Pulmonary artery endothelial cell (primary cell): Measurements from ENCODE around the gene PCCA. TPM values are rescaled to one million over a fixed set of nuclear protein-coding genes. Genes with fewer than 3 reads are reported as not detected.
"Not testable (repeated sequence)": the region's sequence is repeated elsewhere in the genome, so short reads cannot be mapped to it uniquely, and the experiment has no call there.

ENCODE experiments used
- DNase-seq: peaks from one replicate; pipeline ENCODE4 v3.0.0-alpha.2; 2011; ENCODE audit warnings: low read depth, low spot score
- total RNA-seq: library from RNA; depleted of rRNA; stranded (reverse); fragments of >200 nt; gene quantifications from 2 replicates; pipeline ENCODE4 v1.2.3, GENCODE V29; 2014

Gene PCCA
- total RNA-seq, 1 donor from 2014 or later, result 28.6 TPM

- no peak for DNase-seq
Measured at GRCh38 chr13:100356426-100356825, 267.5 kb downstream of the PCCA start.

GRCh38 chr13:100356889-100357288, 268.0 kb downstream of the PCCA start:
- DNase-seq, result no peak

GRCh38 chr13:100357764-100358163, 268.9 kb downstream of the PCCA start:
- DNase-seq, result no peak

GRCh38 chr13:100361504-100361903, 272.6 kb downstream of the PCCA start:
- DNase-seq, result no peak

- DNase-seq, result no peak
Measured at GRCh38 chr13:100362371-100362770, 273.5 kb downstream of the PCCA start.

- DNase-seq, result no peak
Measured at GRCh38 chr13:100362781-100363180, 273.9 kb downstream of the PCCA start.

GRCh38 chr13:100363285-100363711, 274.4 kb downstream of the PCCA start:
- no peak for DNase-seq

GRCh38 chr13:100363874-100364273, 275.0 kb downstream of the PCCA start:
- DNase-seq, result no peak

GRCh38 chr13:100364591-100364990, 275.7 kb downstream of the PCCA start:
- DNase-seq, result no peak

- no peak for DNase-seq
Measured at GRCh38 chr13:100365680-100366079, 276.8 kb downstream of the PCCA start.

- no peak for DNase-seq
Measured at GRCh38 chr13:100378533-100378932, 289.6 kb downstream of the PCCA start.

GRCh38 chr13:100381595-100382224, 292.8 kb downstream of the PCCA start:
- DNase-seq, result no peak

- no peak for DNase-seq
Measured at GRCh38 chr13:100382785-100383184, 293.9 kb downstream of the PCCA start.

- no peak for DNase-seq
Measured at GRCh38 chr13:100387416-100387815, 298.5 kb downstream of the PCCA start.

- DNase-seq, result not testable (repeated sequence)
Measured at GRCh38 chr13:100388150-100388549, 299.3 kb downstream of the PCCA start.

GRCh38 chr13:100388923-100389322, 300.0 kb downstream of the PCCA start:
- no peak for DNase-seq

- no peak for DNase-seq
Measured at GRCh38 chr13:100389617-100390016, 300.7 kb downstream of the PCCA start.

- peak; percentile 96 for DNase-seq
Measured at GRCh38 chr13:100392709-100393630, 304.1 kb downstream of the PCCA start.

GRCh38 chr13:100394005-100394695, 305.3 kb downstream of the PCCA start:
- DNase-seq, result no peak

GRCh38 chr13:100395698-100396373, 306.9 kb downstream of the PCCA start:
- DNase-seq, result no peak

- DNase-seq, result no peak
Measured at GRCh38 chr13:100396776-100397175, 307.9 kb downstream of the PCCA start.
